HepG2 (cell line): Measurements from ENCODE around the gene SELENOS. TPM values are rescaled to one million over a fixed set of nuclear protein-coding genes. Genes with fewer than 3 reads are reported as not detected.

Experiments
- ATAC-seq: fragments of 200-7000 bp; cut with Tn5 transposase; 3 replicates; pipeline ENCODE4 v1.9.1; 2020; ENCODE audit warnings: mild to moderate bottlenecking, moderate library complexity
- BruUV-seq: library from RNA; stranded (reverse); fragments of 400-500 nt; replicated peaks from 2 replicates; lab custom pipeline; 2021; lab: Mats Ljungman, UMichigan
- CTCF ChIA-PET: fragments of 300-600 bp; formaldehyde crosslinking; extraction: SDS; loops from one replicate; lab custom pipeline; 2021; ENCODE audit warnings: low total read pairs, inconsistent platforms, low intra/inter-chr PET ratio; lab: Yijun Ruan, JAX
- POLR2A ChIA-PET: fragments of 350-600 bp; sonication (Branson Sonifier 250); formaldehyde crosslinking; loops from one replicate; lab custom pipeline; 2020; ENCODE audit warnings: antibody characterized with exemption, inconsistent platforms; lab: Yijun Ruan, JAX
- DNase-seq: peaks from one replicate; pipeline ENCODE4 v3.0.0-alpha.2; 2015; ENCODE audit warnings: low spot score
- FAIRE-seq: peaks from 3 replicates; lab custom pipeline; 2011; peaks lifted over from hg19 to GRCh38; lab: Jason Lieb, UNC
- H2AFZ ChIP-seq: one replicate; pipeline ENCODE4 v1.6.1; 2011; ENCODE audit warnings: low read length, inconsistent platforms
- H3K27ac ChIP-seq: fragments of 300-600 bp; 3 replicates; pipeline ENCODE4 v1.8.0; 2011; ENCODE audit warnings: mixed run types, mild to moderate bottlenecking, mixed read lengths, low read length, inconsistent platforms; ENCODE audit not compliant: insufficient read depth; ENCODE audit errors: extremely low read length
- H3K27me3 ChIP-seq, 2 experiments: fragments of 200-600 bp in 1 of 2; 2 replicates in 1 of 2; 3 replicates in 1 of 2; pipeline versions ENCODE4 v1.6.0 to v1.8.0; 2011; ENCODE audit warnings: low read length in 2 of 2, mild to moderate bottlenecking in 2 of 2, moderate library complexity in 2 of 2, inconsistent platforms in 1 of 2; ENCODE audit not compliant: insufficient read depth in 2 of 2, control insufficient read depth in 1 of 2
- H3K36me3 ChIP-seq, 2 experiments: fragments of 200-600 bp in 1 of 2; replicated peaks in 1 of 2; 2 replicates in 1 of 2; 3 replicates in 1 of 2; pipeline versions ENCODE4 v1.5.1 to v1.8.0; 2011; ENCODE audit warnings: low read length in 2 of 2, inconsistent platforms in 1 of 2; ENCODE audit not compliant: insufficient read depth in 2 of 2, control insufficient read depth in 1 of 2
- H3K4me1 ChIP-seq: 2 replicates; pipeline ENCODE4 v1.5.1; 2012; ENCODE audit warnings: low read length, inconsistent platforms; ENCODE audit not compliant: insufficient read depth
- H3K4me2 ChIP-seq: 2 replicates; pipeline ENCODE4 v1.6.0; 2011; ENCODE audit warnings: low read depth, low read length, inconsistent platforms
- H3K4me3 ChIP-seq, 3 experiments: fragments of 200-600 bp in 1 of 3; sonication (generic), shearing (Covaris generic) in 1 of 3; replicated peaks in 1 of 3; 2 replicates each; pipeline ENCODE4 v1.5.1; 2011 to 2016; ENCODE audit warnings: low read length in 3 of 3, inconsistent platforms in 2 of 3, low read depth in 2 of 3, mild to moderate bottlenecking in 2 of 3, control low read depth in 1 of 3, mixed read lengths in 1 of 3; ENCODE audit not compliant: insufficient read depth in 1 of 3
- H3K79me2 ChIP-seq: one replicate; pipeline ENCODE4 v1.6.1; 2011; ENCODE audit warnings: low read length, inconsistent platforms; ENCODE audit not compliant: insufficient read depth
- H3K9ac ChIP-seq: 2 replicates; pipeline ENCODE4 v1.6.0; 2011; ENCODE audit warnings: mild to moderate bottlenecking, low read depth, low read length, inconsistent platforms; ENCODE audit not compliant: insufficient read depth
- H3K9me3 ChIP-seq: 2 replicates; pipeline ENCODE4 v1.5.1; 2012; ENCODE audit warnings: mild to moderate bottlenecking, low read length
- H4K20me1 ChIP-seq: 2 replicates; pipeline ENCODE4 v1.6.0; 2011; ENCODE audit warnings: inconsistent platforms, mild to moderate bottlenecking, low read length, moderate library complexity; ENCODE audit not compliant: insufficient read depth
- CCAR2 ChIP-seq: fragments of 200-400 bp; formaldehyde crosslinking; optimal IDR thresholded peaks from 2 replicates; pipeline ENCODE3; 2018; ENCODE audit warnings: low read depth, mild to moderate bottlenecking, low read length, moderate library complexity
- ETV6 ChIP-seq: sonication (generic); formaldehyde crosslinking; conservative IDR thresholded peaks from 2 replicates; pipeline ENCODE4 v1.4.0; 2020; ENCODE audit warnings: missing genetic modification reagents
- EZH2 ChIP-seq: conservative IDR thresholded peaks from 2 replicates; pipeline ENCODE4 v1.6.1; 2012; ENCODE audit warnings: mild to moderate bottlenecking, low read depth, low read length, moderate library complexity
- GLI4 ChIP-seq: sonication (generic); formaldehyde crosslinking; IDR thresholded peaks from 2 replicates; pipeline ENCODE4 v1.5.1; 2020; ENCODE audit warnings: missing genetic modification reagents, mild to moderate bottlenecking, moderate library complexity, borderline replicate concordance
- KAT8 ChIP-seq: IDR thresholded peaks from 2 replicates; pipeline ENCODE4 v1.6.1; 2016; ENCODE audit warnings: missing genetic modification reagents, missing compliant biosample characterization
- MIER2 ChIP-seq: IDR thresholded peaks from 2 replicates; pipeline ENCODE4 v1.6.1; 2016; ENCODE audit warnings: missing biosample characterization, missing genetic modification reagents
- MYC ChIP-seq: sonication (generic); formaldehyde crosslinking; IDR thresholded peaks from 2 replicates; pipeline ENCODE4 v1.9.0; 2021; ENCODE audit warnings: missing genetic modification reagents, borderline replicate concordance
- NAIF1 ChIP-seq: sonication (generic); formaldehyde crosslinking; IDR thresholded peaks from 2 replicates; pipeline ENCODE4 v1.5.0; 2020; ENCODE audit warnings: mild to moderate bottlenecking, missing genetic modification reagents, borderline replicate concordance
- NFKB2 ChIP-seq: sonication (generic); formaldehyde crosslinking; IDR thresholded peaks from 2 replicates; pipeline ENCODE4 v1.4.0; 2020; ENCODE audit warnings: missing genetic modification reagents, borderline replicate concordance
- SP2 ChIP-seq: sonication (generic); formaldehyde crosslinking; IDR thresholded peaks from 2 replicates; pipeline ENCODE4 v1.5.1; 2020; ENCODE audit warnings: mild to moderate bottlenecking, missing genetic modification reagents
- ZKSCAN8 ChIP-seq: IDR thresholded peaks from 2 replicates; pipeline ENCODE4 v1.6.1; 2016; ENCODE audit warnings: borderline replicate concordance, missing genetic modification reagents, missing compliant biosample characterization
- ZNF530 ChIP-seq: sonication (generic); formaldehyde crosslinking; IDR thresholded peaks from 2 replicates; pipeline ENCODE4 v1.5.0; 2020; ENCODE audit warnings: low read depth, mild to moderate bottlenecking, missing genetic modification reagents
- WGBS: methylation state at CpG from one replicate; pipeline ENCODE4 v1.1.6; 2017; ENCODE audit warnings: low lambda C conversion rate; 5-methylcytosine and 5-hydroxymethylcytosine counted together
- in situ Hi-C: cut with HindIII; loops from 2 replicates; pipeline ENCODE4 v1.10.0; 2017; ENCODE audit warnings: low pct_unique_long_range_greater_than_20kb; ENCODE audit not compliant: extremely low pct_ligation_motif_present
- intact Hi-C: fragments of 100-400 bp; cut with micrococcal nuclease; formaldehyde crosslinking; loops from one replicate; pipeline ENCODE4 v1.10.0; 2022; ENCODE audit not compliant: unreplicated experiment
- polyA plus RNA-seq, 8 experiments: library from polyadenylated mRNA; depleted of rRNA in 3 of 8; stranded (reverse) in 7 of 8; unstranded in 1 of 8; fragments of >200 nt; fragmentation: Illumina TruSeq in 4 of 8; extraction: Trizol in 4 of 8; gene quantifications; 2 replicates each; pipeline versions ENCODE4 v1.2.1 to v1.2.3, GENCODE V29; 2011 to 2016; ENCODE audit warnings: low read depth in 4 of 8, missing spikeins in 1 of 8, mixed read lengths in 1 of 8; ENCODE audit not compliant: insufficient read depth in 1 of 8
- total RNA-seq, 5 experiments: library from RNA; depleted of rRNA; stranded (reverse); fragments of >200 nt; fragmentation: Illumina TruSeq; extraction: Trizol; gene quantifications; 2 replicates each; pipeline ENCODE4 v1.2.3, GENCODE V29; 2016; ENCODE audit warnings: low read depth in 1 of 5
- TF ChIP-seq, protein P1 (sequence below): IDR thresholded peaks from 2 replicates; pipeline ENCODE4 v1.6.1; 2016
- TF ChIP-seq, protein P2 (sequence below), 2 experiments: sonication (generic) in 1 of 2; formaldehyde crosslinking in 1 of 2; IDR thresholded peaks; 2 replicates each; pipeline versions ENCODE4 v1.4.0 to v1.6.1; 2016 to 2020; ENCODE audit warnings: borderline replicate concordance in 1 of 2, low read depth in 1 of 2, mild to moderate bottlenecking in 1 of 2, missing genetic modification reagents in 1 of 2

The SELENOS gene
- total and polyA plus RNA-seq, 2 of the 13 experiments (the other 11 are each of a cell fraction or from before 2014, with no cell fraction given) = 63.0 to 66.1 TPM

GRCh38 chr15:101252836-101253235 lies 24.4 kb downstream of the SELENOS start (continued):
- no peak for TF ChIP-seq ZNF530 (CRISPR knock-in tag)

- peak; percentile 23 for FAIRE-seq
- no peaks in the 10 kb centered on the region for H3K27me3 ChIP-seq
- in situ Hi-C loops (loop anchor here (10.0 to 25.0 kb wide), 3 partner anchors 167 to 590 kb away; partner anchors contain the start of gene LRRK1), intact Hi-C loops (loop anchor here (1.0 to 10.0 kb wide), 3 partner anchors 127 to 337 kb away; partner anchors contain the start of gene LRRK1)
- DNase-seq = peak; percentile 67
- H3K4me2 ChIP-seq = peak within 1 kb of the TSS; percentile 94
- 3% methylated on average over 21 of the region's 108 CpGs for WGBS
- H4K20me1 ChIP-seq = peaks cover 10% of the 10 kb centered on the region
- peaks cover 34% of the 10 kb centered on the region for H3K79me2 ChIP-seq
- peak; percentile 73 for ATAC-seq
- no peaks in the 10 kb centered on the region; a peak in 1 of 5 replicates for H3K36me3 ChIP-seq
- H3K9me3 ChIP-seq = no peaks in the 10 kb centered on the region
- peaks cover 62% of the 10 kb centered on the region for H3K4me1 ChIP-seq
- H2AFZ ChIP-seq = peak within 1 kb of the TSS; percentile 58
- TSS peak; percentile 85 for BruUV-seq
- peak within 1 kb of the TSS; percentile 77 to 82 (median 81) for H3K4me3 ChIP-seq
- peak within 1 kb of the TSS; percentile 72 for H3K9ac ChIP-seq
- ChIA-PET POLR2A (interaction anchor here (0.7 to 1.7 kb wide), 5 partner anchors 32 to 270 kb away, joined by 3 to 8 read pairs (median 3); no protein-coding TSS in a partner anchor), CTCF (no interaction called here)
- H3K27ac ChIP-seq = peak within 1 kb of the TSS; percentile 52
- TF ChIP-seq EZH2 (no peak), KAT8 (peak; percentile 57), GLI4 (no peak), SP2 (CRISPR knock-in tag) (peak; percentile 62), NAIF1 (CRISPR knock-in tag) (no peak), MYC (CRISPR knock-in tag) (peak; percentile 72; the same call in 1 of the 2 replicates), NFKB2 (0 out of 2 replicates have a peak, but pooled peaks have one; percentile 19), CCAR2 (no peak), MIER2 (CRISPR knock-in tag) (no peak), ETV6 (CRISPR knock-in tag) (0 out of 2 replicates have a peak, but pooled peaks have one; percentile 56), ZKSCAN8 (CRISPR knock-in tag) (no peak)
- TF ChIP-seq, protein P1, sequence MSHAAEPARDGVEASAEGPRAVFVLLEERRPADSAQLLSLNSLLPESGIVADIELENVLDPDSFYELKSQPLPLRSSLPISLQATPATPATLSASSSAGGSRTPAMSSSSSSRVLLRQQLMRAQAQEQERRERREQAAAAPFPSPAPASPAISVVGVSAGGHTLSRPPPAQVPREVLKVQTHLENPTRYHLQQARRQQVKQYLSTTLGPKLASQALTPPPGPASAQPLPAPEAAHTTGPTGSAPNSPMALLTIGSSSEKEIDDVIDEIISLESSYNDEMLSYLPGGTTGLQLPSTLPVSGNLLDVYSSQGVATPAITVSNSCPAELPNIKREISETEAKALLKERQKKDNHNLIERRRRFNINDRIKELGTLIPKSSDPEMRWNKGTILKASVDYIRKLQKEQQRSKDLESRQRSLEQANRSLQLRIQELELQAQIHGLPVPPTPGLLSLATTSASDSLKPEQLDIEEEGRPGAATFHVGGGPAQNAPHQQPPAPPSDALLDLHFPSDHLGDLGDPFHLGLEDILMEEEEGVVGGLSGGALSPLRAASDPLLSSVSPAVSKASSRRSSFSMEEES (CRISPR knock-in tag) = peak; percentile 54; the same call in 1 of the 2 replicates
- TF ChIP-seq, protein P2, sequence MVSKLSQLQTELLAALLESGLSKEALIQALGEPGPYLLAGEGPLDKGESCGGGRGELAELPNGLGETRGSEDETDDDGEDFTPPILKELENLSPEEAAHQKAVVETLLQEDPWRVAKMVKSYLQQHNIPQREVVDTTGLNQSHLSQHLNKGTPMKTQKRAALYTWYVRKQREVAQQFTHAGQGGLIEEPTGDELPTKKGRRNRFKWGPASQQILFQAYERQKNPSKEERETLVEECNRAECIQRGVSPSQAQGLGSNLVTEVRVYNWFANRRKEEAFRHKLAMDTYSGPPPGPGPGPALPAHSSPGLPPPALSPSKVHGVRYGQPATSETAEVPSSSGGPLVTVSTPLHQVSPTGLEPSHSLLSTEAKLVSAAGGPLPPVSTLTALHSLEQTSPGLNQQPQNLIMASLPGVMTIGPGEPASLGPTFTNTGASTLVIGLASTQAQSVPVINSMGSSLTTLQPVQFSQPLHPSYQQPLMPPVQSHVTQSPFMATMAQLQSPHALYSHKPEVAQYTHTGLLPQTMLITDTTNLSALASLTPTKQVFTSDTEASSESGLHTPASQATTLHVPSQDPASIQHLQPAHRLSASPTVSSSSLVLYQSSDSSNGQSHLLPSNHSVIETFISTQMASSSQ (IDR thresholded peaks at IDR 0.05; ENCODE audit: low read depth) = no peak
- TF ChIP-seq, protein P2 (CRISPR knock-in tag; IDR thresholded peaks at IDR 0.05; ENCODE audit: borderline replicate concordance) = peak; percentile 21; the same call in 1 of the 2 replicates
Measured at GRCh38 chr15:101251830-101252820, 25.2 kb downstream of the SELENOS start, which contains the start of gene CHSY1. Gene CHSY1 (minus strand): TSS chr15:101252048. CDS start chr15:101251456, 592 bp downstream.
